IMR-90 (cell line): ENCODE measurements around the gene CSAD. TPM values are rescaled to one million over a fixed set of nuclear protein-coding genes. Genes with fewer than 3 reads are reported as not detected.

ENCODE experiments used
- ATAC-seq: fragments of 200-7000 bp; cut with Tn5 transposase; 2 replicates; pipeline ENCODE4 v1.9.1; 2020; ENCODE audit warnings: low read depth, mild to moderate bottlenecking, moderate library complexity
- BruUV-seq: library from RNA; stranded (reverse); fragments of 400-500 nt; replicated peaks from 2 replicates; lab custom pipeline; 2021; lab: Mats Ljungman, UMichigan
- CTCF ChIA-PET: fragments of 300-600 bp; formaldehyde crosslinking; extraction: SDS; loops from one replicate; lab custom pipeline; 2021; ENCODE audit warnings: antibody characterized with exemption; lab: Yijun Ruan, JAX
- POLR2A ChIA-PET: fragments of 300-600 bp; sonication (Branson Sonifier 250); formaldehyde crosslinking; loops from one replicate; lab custom pipeline; 2022; ENCODE audit warnings: antibody characterized with exemption; ENCODE audit not compliant: unreplicated experiment; lab: Charles Lee
- DNase-seq: peaks from one replicate; pipeline ENCODE4 v3.0.0; 2013
- H2AFZ ChIP-seq: replicated peaks from 2 replicates; pipeline ENCODE3; 2013; ENCODE audit warnings: low read length, mild to moderate bottlenecking; ENCODE audit not compliant: poor library complexity
- H2AK5ac ChIP-seq: 2 replicates; pipeline ENCODE4 v1.6.1; 2013; ENCODE audit warnings: low read depth, low read length, inconsistent platforms
- H2AK9ac ChIP-seq: replicated peaks from 2 replicates; pipeline ENCODE3; 2013; ENCODE audit warnings: mild to moderate bottlenecking, low read depth, low read length, moderate library complexity; ENCODE audit not compliant: poor library complexity
- H2BK120ac ChIP-seq: 2 replicates; pipeline ENCODE4 v1.6.1; 2013; ENCODE audit warnings: low read depth, low read length, inconsistent platforms
- H2BK15ac ChIP-seq: 3 replicates; pipeline ENCODE4 v1.6.1; 2013; ENCODE audit warnings: low read depth, low read length, inconsistent platforms
- H2BK20ac ChIP-seq: 2 replicates; pipeline ENCODE4 v1.6.1; 2013; ENCODE audit warnings: low read depth, mild to moderate bottlenecking, inconsistent platforms, low read length, moderate library complexity
- H2BK5ac ChIP-seq: 2 replicates; pipeline ENCODE4 v1.6.1; 2013; ENCODE audit warnings: mild to moderate bottlenecking, low read depth, low read length, inconsistent platforms; ENCODE audit not compliant: poor library complexity, severe bottlenecking
- H3K14ac ChIP-seq: replicated peaks from 2 replicates; pipeline ENCODE4 v1.6.1; 2013; ENCODE audit warnings: low read depth, low read length, inconsistent platforms
- H3K18ac ChIP-seq: 2 replicates; pipeline ENCODE4 v1.6.1; 2013; ENCODE audit warnings: low read depth, low read length, control low read depth
- H3K23ac ChIP-seq: 2 replicates; pipeline ENCODE4 v1.6.1; 2013; ENCODE audit warnings: low read depth, low read length, inconsistent platforms
- H3K27ac ChIP-seq: 2 replicates; pipeline ENCODE4 v1.5.1; 2013; ENCODE audit warnings: mild to moderate bottlenecking, control low read depth, low read length; ENCODE audit not compliant: insufficient read depth
- H3K27me3 ChIP-seq: 2 replicates; pipeline ENCODE4 v1.6.1; 2013; ENCODE audit warnings: low read length; ENCODE audit not compliant: control insufficient read depth, insufficient read depth
- H3K36me3 ChIP-seq: 2 replicates; pipeline ENCODE4 v1.6.1; 2013; ENCODE audit warnings: low read length, mixed read lengths; ENCODE audit not compliant: control insufficient read depth, insufficient read depth
- H3K4ac ChIP-seq: 2 replicates; pipeline ENCODE4 v1.6.1; 2013; ENCODE audit warnings: low read depth, low read length, inconsistent platforms
- H3K4me1 ChIP-seq: 2 replicates; pipeline ENCODE4 v1.6.1; 2013; ENCODE audit warnings: low read length, mixed read lengths; ENCODE audit not compliant: control insufficient read depth, insufficient read depth
- H3K4me2 ChIP-seq: 2 replicates; pipeline ENCODE4 v1.6.1; 2013; ENCODE audit warnings: low read depth, mild to moderate bottlenecking, control low read depth, low read length, moderate library complexity
- H3K4me3 ChIP-seq: 2 replicates; pipeline ENCODE4 v1.5.1; 2013; ENCODE audit warnings: low read depth, mild to moderate bottlenecking, control low read depth, low read length, moderate library complexity; ENCODE audit not compliant: insufficient read depth
- H3K56ac ChIP-seq: 2 replicates; pipeline ENCODE4 v1.6.1; 2013; ENCODE audit warnings: low read length, inconsistent platforms; ENCODE audit not compliant: insufficient read depth; ENCODE audit errors: extremely low read depth
- H3K79me1 ChIP-seq, 2 experiments: 2 replicates each; pipeline ENCODE4 v1.6.1; 2013; ENCODE audit warnings: low read length in 2 of 2, inconsistent platforms in 1 of 2, low read depth in 1 of 2
- H3K9ac ChIP-seq: 2 replicates; pipeline ENCODE4 v1.6.1; 2013; ENCODE audit warnings: low read depth, low read length, control low read depth
- H3K9me1 ChIP-seq: 2 replicates; pipeline ENCODE4 v1.6.1; 2013; ENCODE audit warnings: low read length, inconsistent platforms; ENCODE audit not compliant: insufficient read depth
- H3K9me3 ChIP-seq: 2 replicates; pipeline ENCODE4 v1.6.1; 2013; ENCODE audit warnings: low read length; ENCODE audit not compliant: control insufficient read depth, insufficient read depth
- H4K20me1 ChIP-seq: 2 replicates; pipeline ENCODE4 v1.6.1; 2013; ENCODE audit warnings: low read length, inconsistent platforms; ENCODE audit not compliant: insufficient read depth
- H4K5ac ChIP-seq: 2 replicates; pipeline ENCODE4 v1.6.1; 2013; ENCODE audit warnings: mild to moderate bottlenecking, low read depth, low read length, control low read depth
- H4K8ac ChIP-seq, 2 experiments: 2 replicates each; pipeline ENCODE4 v1.6.1; 2013; ENCODE audit warnings: low read depth in 2 of 2, low read length in 2 of 2, control low read depth in 1 of 2, inconsistent platforms in 1 of 2
- H4K91ac ChIP-seq: 2 replicates; pipeline ENCODE4 v1.6.1; 2013; ENCODE audit warnings: low read depth, low read length, inconsistent platforms; ENCODE audit not compliant: insufficient read depth
- CEBPB ChIP-seq: IDR thresholded peaks from 2 replicates; pipeline ENCODE4 v1.6.1; 2012; ENCODE audit warnings: low read depth, low read length, improper control_type of control experiment
- CTCF ChIP-seq: conservative IDR thresholded peaks from 2 replicates; pipeline ENCODE4 v1.5.1; 2012; ENCODE audit warnings: mild to moderate bottlenecking, low read depth, low read length, improper control_type of control experiment
- WGBS, 2 experiments: methylation state at CpG; one replicate each; pipeline versions ENCODE4 v1.1.5 to v1.1.7; 2013; ENCODE audit warnings: missing lambda C conversion rate in 2 of 2; ENCODE audit not compliant: insufficient read length in 1 of 2; ENCODE audit errors: extremely low coverage in 2 of 2; 5-methylcytosine and 5-hydroxymethylcytosine counted together
- dilution Hi-C: fragments of 300-500 bp; cut with HindIII; formaldehyde crosslinking; loops from one replicate; pipeline ENCODE4 v1.14.3; 2018; ENCODE audit warnings: low sequenced_read_pairs; ENCODE audit not compliant: unreplicated experiment
- in situ Hi-C: fragments of 300-500 bp; cut with MboI; formaldehyde crosslinking; loops from 3 replicates; pipeline ENCODE4 v1.14.3; 2019; ENCODE audit warnings: low sequenced_read_pairs, inconsistent platforms, mixed read lengths
- intact Hi-C: fragments of 100-400 bp; cut with micrococcal nuclease; formaldehyde crosslinking; loops from 2 replicates; pipeline ENCODE4 v1.10.0; 2022
- polyA plus RNA-seq, 3 experiments: library from polyadenylated mRNA; depleted of rRNA; stranded (reverse); fragments of >200 nt; gene quantifications; 2 replicates each; pipeline ENCODE4 v1.2.3, GENCODE V29; 2012; ENCODE audit warnings: low replicate concordance in 1 of 3
- total RNA-seq: library from RNA; depleted of rRNA; stranded (reverse); fragments of >200 nt; gene quantifications from 2 replicates; pipeline ENCODE4 v1.2.3, GENCODE V29; 2012

CSAD gene
- total and polyA plus RNA-seq, 2 of the 4 experiments (the other 2 are of a cell fraction) = 5.4 to 45.6 TPM

- no peak overlapping the region for H2AK5ac ChIP-seq
- peaks cover 53% of the 10 kb centered on the region for H3K36me3 ChIP-seq
- H4K20me1 ChIP-seq = peaks cover 14% of the 10 kb centered on the region; the same call in 1 of the 2 replicates
- CTCF ChIA-PET = no interaction called here
- no peaks in the 10 kb centered on the region for H3K9me3 ChIP-seq
- intact Hi-C loops = no loop called here
- no peak overlapping the region for H2BK120ac ChIP-seq
- no peak overlapping the region for H2BK20ac ChIP-seq
- H3K4me1 ChIP-seq = peaks cover 12% of the 10 kb centered on the region
- H3K27me3 ChIP-seq = no peaks in the 10 kb centered on the region
- H2BK15ac ChIP-seq = no peak overlapping the region
- H3K18ac ChIP-seq = no peak overlapping the region
- no peak overlapping the region for H2AK9ac ChIP-seq
- POLR2A ChIA-PET = interaction anchor here (0.5 kb wide), 1 partner anchor 106 kb away, joined by 4 read pairs; no protein-coding TSS in a partner anchor
- H4K8ac ChIP-seq = no peak overlapping the region
- peaks cover 15% of the 10 kb centered on the region for H3K9me1 ChIP-seq
- H4K5ac ChIP-seq = no peak overlapping the region
- H3K56ac ChIP-seq = no peak overlapping the region
- H3K79me1 ChIP-seq = peaks cover 29 to 56% of the 10 kb centered on the region in 2 experiments
- no peak for ATAC-seq
- H3K4ac ChIP-seq = no peak overlapping the region
- WGBS, 2 experiments = 100% methylated on average over 2 of the region's 4 CpGs; no CpG with 5 or more reads in 1 of the 2 experiments
- no peak overlapping the region for H2AFZ ChIP-seq
- DNase-seq = no peak
- no peak overlapping the region for H4K91ac ChIP-seq
- H3K23ac ChIP-seq = no peak overlapping the region
- H3K9ac ChIP-seq = no peak overlapping the region
- no peak overlapping the region for H3K4me3 ChIP-seq
- H3K14ac ChIP-seq = no peak overlapping the region
- H3K4me2 ChIP-seq = no peak overlapping the region
- dilution Hi-C loops = no loop called here
- H3K27ac ChIP-seq = no peak overlapping the region
- H2BK5ac ChIP-seq = no peak overlapping the region
- BruUV-seq = no TSS peak
- TF ChIP-seq CEBPB = no peak
- TF ChIP-seq CTCF = no peak
- in situ Hi-C loops = loop anchor here (5.0 kb wide), 1 partner anchor 119 kb away; no protein-coding TSS in a partner anchor
Measured at GRCh38 chr12:53186745-53187144, 6.0 kb upstream of the CSAD start.
